Esophagus muscularis mucosa (tissue), 4 donors: ENCODE measurements around the gene RIN3.

Experiments used
- EP300 ChIP-seq: sonication (generic); formaldehyde crosslinking; IDR thresholded peaks from one replicate; pipeline ENCODE4 v1.6.1; 2017; ENCODE audit warnings: antibody characterized with exemption
- POLR2AphosphoS5 ChIP-seq, 2 donors: sonication (generic); formaldehyde crosslinking; IDR thresholded peaks; one replicate each; pipeline ENCODE4 v1.6.1; 2017; ENCODE audit warnings: antibody characterized with exemption in 2 of 2
- TF ChIP-seq, protein P1 (sequence below), 3 experiments: fragments of 200-600 bp in 2 of 3; fragments of 450-650 bp in 1 of 3; sonication (generic) in 2 of 3; IDR thresholded peaks; one replicate each; pipeline ENCODE4 v1.5.1; 2017 to 2019; ENCODE audit warnings: antibody characterized with exemption in 3 of 3, mild to moderate bottlenecking in 2 of 3, moderate library complexity in 1 of 3

DNA sequence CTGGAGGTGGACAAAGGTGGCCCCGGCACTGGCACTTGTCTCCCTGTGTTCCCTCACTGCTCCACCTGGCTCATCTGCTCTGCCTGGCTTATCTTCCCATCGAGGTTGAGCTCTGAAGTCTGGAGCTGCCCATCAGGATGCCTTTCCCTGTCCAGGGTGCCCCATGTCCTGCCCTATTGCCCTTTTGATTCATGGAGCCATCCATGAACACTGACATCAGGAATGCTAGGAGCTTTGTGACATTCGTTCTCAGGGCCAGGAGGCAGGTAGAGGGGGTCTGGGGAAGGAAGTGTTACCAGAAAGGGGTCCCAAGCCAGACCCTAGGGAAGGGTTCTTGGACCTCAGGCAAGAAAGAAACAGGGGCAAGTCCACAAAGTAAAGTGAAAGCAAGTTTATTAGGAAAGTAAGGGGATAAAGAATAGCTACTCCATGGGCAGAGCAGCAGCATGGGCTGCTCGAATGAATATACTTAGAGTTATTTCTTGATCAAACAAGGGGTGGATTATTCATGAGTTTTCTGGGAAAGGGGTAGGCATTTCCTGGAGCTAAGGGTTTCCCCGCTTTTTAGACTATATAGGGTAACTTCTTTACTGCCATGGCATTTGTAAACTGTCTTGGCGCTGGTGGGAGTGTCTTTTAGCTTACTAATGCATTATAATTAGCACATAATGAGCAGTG lies 51.6 kb downstream of the RIN3 start:
- TF ChIP-seq EP300, result no peak
- TF ChIP-seq, protein P1, sequence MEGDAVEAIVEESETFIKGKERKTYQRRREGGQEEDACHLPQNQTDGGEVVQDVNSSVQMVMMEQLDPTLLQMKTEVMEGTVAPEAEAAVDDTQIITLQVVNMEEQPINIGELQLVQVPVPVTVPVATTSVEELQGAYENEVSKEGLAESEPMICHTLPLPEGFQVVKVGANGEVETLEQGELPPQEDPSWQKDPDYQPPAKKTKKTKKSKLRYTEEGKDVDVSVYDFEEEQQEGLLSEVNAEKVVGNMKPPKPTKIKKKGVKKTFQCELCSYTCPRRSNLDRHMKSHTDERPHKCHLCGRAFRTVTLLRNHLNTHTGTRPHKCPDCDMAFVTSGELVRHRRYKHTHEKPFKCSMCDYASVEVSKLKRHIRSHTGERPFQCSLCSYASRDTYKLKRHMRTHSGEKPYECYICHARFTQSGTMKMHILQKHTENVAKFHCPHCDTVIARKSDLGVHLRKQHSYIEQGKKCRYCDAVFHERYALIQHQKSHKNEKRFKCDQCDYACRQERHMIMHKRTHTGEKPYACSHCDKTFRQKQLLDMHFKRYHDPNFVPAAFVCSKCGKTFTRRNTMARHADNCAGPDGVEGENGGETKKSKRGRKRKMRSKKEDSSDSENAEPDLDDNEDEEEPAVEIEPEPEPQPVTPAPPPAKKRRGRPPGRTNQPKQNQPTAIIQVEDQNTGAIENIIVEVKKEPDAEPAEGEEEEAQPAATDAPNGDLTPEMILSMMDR (IDR thresholded peaks at IDR 0.05), result no peak
- TF ChIP-seq POLR2AphosphoS5 (IDR thresholded peaks at IDR 0.05), result no peak
